ENCODE data around the gene TCF7L1. TPM values are rescaled to one million over a fixed set of nuclear protein-coding genes. Genes with fewer than 3 reads are reported as not detected.

Gene TCF7L1
- total RNA-seq, 1 donor from 2014 or later = 6.6 TPM

GRCh38 chr2:85165088-85165690, 32.0 kb downstream of the TCF7L1 start:
- no peaks in the 10 kb centered on the region for H3K36me3 Mint-ChIP-seq (ENCODE audit: unreplicated experiment)

GRCh38 chr2:85166021-85166420, 32.8 kb downstream of the TCF7L1 start:
- Mint-ChIP-seq H3K27me3 (ENCODE audit: unreplicated experiment) (peaks cover 8% of the 10 kb centered on the region), H3K36me3 (ENCODE audit: unreplicated experiment) (no peaks in the 10 kb centered on the region), H3K4me1 (ENCODE audit: low read depth, unreplicated experiment) (peaks cover 21% of the 10 kb centered on the region), H3K9me3 (ENCODE audit: unreplicated experiment) (peaks cover 3% of the 10 kb centered on the region), H3K4me3 (ENCODE audit: unreplicated experiment) (no peak overlapping the region), H3K27ac (ENCODE audit: unreplicated experiment) (no peak overlapping the region)
- no peak for TF ChIP-seq CTCF (IDR thresholded peaks at IDR 0.05; ENCODE audit: partially characterized antibody, unreplicated experiment)
- DNase-seq = no peak

More at GRCh38 chr2:85165088-85165690, 32.0 kb downstream of the TCF7L1 start:
- no peak for TF ChIP-seq CTCF (IDR thresholded peaks at IDR 0.05; ENCODE audit: partially characterized antibody, unreplicated experiment)
- Mint-ChIP-seq H3K27me3 (ENCODE audit: unreplicated experiment) (peaks cover 6% of the 10 kb centered on the region), H3K9me3 (ENCODE audit: unreplicated experiment) (peaks cover 2% of the 10 kb centered on the region), H3K4me1 (ENCODE audit: low read depth, unreplicated experiment) (peaks cover 21% of the 10 kb centered on the region), H3K27ac (ENCODE audit: unreplicated experiment) (no peak overlapping the region), H3K4me3 (ENCODE audit: unreplicated experiment) (no peak overlapping the region)
- no peak for DNase-seq

GRCh38 chr2:85167479-85167878, 34.3 kb downstream of the TCF7L1 start:
- Mint-ChIP-seq H3K4me1 (ENCODE audit: low read depth, unreplicated experiment) (peaks cover 14% of the 10 kb centered on the region), H3K9me3 (ENCODE audit: unreplicated experiment) (peaks cover 3% of the 10 kb centered on the region), H3K4me3 (ENCODE audit: unreplicated experiment) (no peak overlapping the region), H3K36me3 (ENCODE audit: unreplicated experiment) (no peaks in the 10 kb centered on the region), H3K27ac (ENCODE audit: unreplicated experiment) (no peak overlapping the region), H3K27me3 (ENCODE audit: unreplicated experiment) (peaks cover 6% of the 10 kb centered on the region)
- DNase-seq = no peak
- TF ChIP-seq CTCF (IDR thresholded peaks at IDR 0.05; ENCODE audit: partially characterized antibody, unreplicated experiment) = no peak

GRCh38 chr2:85168942-85169341, 35.8 kb downstream of the TCF7L1 start:
- Mint-ChIP-seq H3K27ac (ENCODE audit: unreplicated experiment) (no peak overlapping the region), H3K27me3 (ENCODE audit: unreplicated experiment) (peaks cover 5% of the 10 kb centered on the region), H3K4me1 (ENCODE audit: low read depth, unreplicated experiment) (peaks cover 3% of the 10 kb centered on the region), H3K36me3 (ENCODE audit: unreplicated experiment) (no peaks in the 10 kb centered on the region), H3K9me3 (ENCODE audit: unreplicated experiment) (peaks cover 3% of the 10 kb centered on the region), H3K4me3 (ENCODE audit: unreplicated experiment) (no peak overlapping the region)
- DNase-seq = no peak
- no peak for TF ChIP-seq CTCF (IDR thresholded peaks at IDR 0.05; ENCODE audit: partially characterized antibody, unreplicated experiment)

- DNase-seq = no peak
- no peak for TF ChIP-seq CTCF (IDR thresholded peaks at IDR 0.05; ENCODE audit: partially characterized antibody, unreplicated experiment)
- Mint-ChIP-seq H3K4me1 (ENCODE audit: low read depth, unreplicated experiment) (peaks cover 2% of the 10 kb centered on the region), H3K36me3 (ENCODE audit: unreplicated experiment) (no peaks in the 10 kb centered on the region), H3K9me3 (ENCODE audit: unreplicated experiment) (peaks cover 3% of the 10 kb centered on the region), H3K27ac (ENCODE audit: unreplicated experiment) (no peak overlapping the region), H3K4me3 (ENCODE audit: unreplicated experiment) (no peak overlapping the region), H3K27me3 (ENCODE audit: unreplicated experiment) (peaks cover 5% of the 10 kb centered on the region)
Observed at GRCh38 chr2:85169581-85169980, 36.4 kb downstream of the TCF7L1 start.

Data from glutamatergic neuron (in vitro differentiated cells).